HEK293T (cell line): ENCODE data around the gene ATP1A3.

Experiments
- BHLHE40 ChIP-seq: fragments of 450-650 bp; IDR thresholded peaks from 2 replicates; pipeline ENCODE4 v1.6.1; 2016; ENCODE audit warnings: mild to moderate bottlenecking, moderate library complexity, borderline replicate concordance
- CTBP1 ChIP-seq: fragments of 450-650 bp; IDR thresholded peaks from 2 replicates; pipeline ENCODE4 v1.6.1; 2016; ENCODE audit warnings: borderline replicate concordance
- FOXK2 ChIP-seq: fragments of 450-650 bp; IDR thresholded peaks from 2 replicates; pipeline ENCODE4 v1.6.1; 2016; ENCODE audit warnings: mild to moderate bottlenecking
- FOXM1 ChIP-seq: fragments of 450-650 bp; IDR thresholded peaks from 2 replicates; pipeline ENCODE4 v1.6.1; 2017; ENCODE audit warnings: mild to moderate bottlenecking, borderline replicate concordance
- NFRKB ChIP-seq: fragments of 450-650 bp; IDR thresholded peaks from 2 replicates; pipeline ENCODE4 v1.6.1; 2016; ENCODE audit warnings: mild to moderate bottlenecking, moderate library complexity
- SP1 ChIP-seq: fragments of 450-650 bp; IDR thresholded peaks from 2 replicates; pipeline ENCODE4 v1.6.1; 2017
- TARDBP ChIP-seq: fragments of 450-650 bp; IDR thresholded peaks from 2 replicates; pipeline ENCODE4 v1.6.1; 2016
- TF ChIP-seq, protein P1 (sequence below): fragments of 450-650 bp; IDR thresholded peaks from 2 replicates; pipeline ENCODE4 v1.6.1; 2016

GRCh38 chr19:42038666-42039065 lies 44.6 kb upstream of the ATP1A3 start:
- TF ChIP-seq, protein P1, sequence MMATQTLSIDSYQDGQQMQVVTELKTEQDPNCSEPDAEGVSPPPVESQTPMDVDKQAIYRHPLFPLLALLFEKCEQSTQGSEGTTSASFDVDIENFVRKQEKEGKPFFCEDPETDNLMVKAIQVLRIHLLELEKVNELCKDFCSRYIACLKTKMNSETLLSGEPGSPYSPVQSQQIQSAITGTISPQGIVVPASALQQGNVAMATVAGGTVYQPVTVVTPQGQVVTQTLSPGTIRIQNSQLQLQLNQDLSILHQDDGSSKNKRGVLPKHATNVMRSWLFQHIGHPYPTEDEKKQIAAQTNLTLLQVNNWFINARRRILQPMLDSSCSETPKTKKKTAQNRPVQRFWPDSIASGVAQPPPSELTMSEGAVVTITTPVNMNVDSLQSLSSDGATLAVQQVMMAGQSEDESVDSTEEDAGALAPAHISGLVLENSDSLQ: no peak
- TF ChIP-seq SP1 (no peak), CTBP1 (no peak), FOXK2 (no peak), BHLHE40 (no peak), TARDBP (no peak), NFRKB (no peak), FOXM1 (no peak)
